KMS-11 (cell line): Measurements from ENCODE around the gene ABCA8.

Experiments used
- H2AFZ ChIP-seq: fragments of 200-600 bp; sonication (generic); 2 replicates; pipeline ENCODE4 v1.6.1; 2016; ENCODE audit warnings: antibody characterized with exemption, mixed run types, low read depth
- H3K27ac ChIP-seq: fragments of 200-600 bp; sonication (generic); 2 replicates; pipeline ENCODE4 v1.6.1; 2016; ENCODE audit warnings: mild to moderate bottlenecking, mixed run types
- H3K27me3 ChIP-seq: fragments of 200-600 bp; sonication (generic); 2 replicates; pipeline ENCODE4 v1.6.1; 2017; ENCODE audit warnings: mild to moderate bottlenecking, low read depth, mixed run types, moderate library complexity; ENCODE audit not compliant: insufficient read depth
- H3K36me3 ChIP-seq: fragments of 200-600 bp; sonication (generic); 2 replicates; pipeline ENCODE4 v1.6.1; 2017; ENCODE audit warnings: mild to moderate bottlenecking, mixed run types; ENCODE audit not compliant: insufficient read depth
- H3K4me1 ChIP-seq: fragments of 200-600 bp; sonication (generic); 2 replicates; pipeline ENCODE4 v1.6.1; 2016; ENCODE audit warnings: mild to moderate bottlenecking, low read depth, mixed run types; ENCODE audit not compliant: poor library complexity, severe bottlenecking
- H3K4me2 ChIP-seq: fragments of 200-600 bp; sonication (generic); 2 replicates; pipeline ENCODE4 v1.7.0; 2016; ENCODE audit warnings: mild to moderate bottlenecking, mixed run types
- H3K4me3 ChIP-seq: fragments of 200-600 bp; sonication (generic); IDR thresholded peaks from 2 replicates; pipeline ENCODE4 v1.6.1; 2017; ENCODE audit warnings: low read depth, low read length, mixed read lengths; ENCODE audit not compliant: insufficient read depth
- H3K79me2 ChIP-seq: fragments of 200-600 bp; sonication (generic); 2 replicates; pipeline ENCODE4 v1.6.1; 2016; ENCODE audit warnings: low read depth, mixed run types; ENCODE audit not compliant: insufficient read depth
- H3K9ac ChIP-seq: fragments of 200-600 bp; sonication (generic); 2 replicates; pipeline ENCODE4 v1.6.1; 2016; ENCODE audit warnings: mild to moderate bottlenecking, mixed run types
- H4K20me1 ChIP-seq: fragments of 200-600 bp; sonication (generic); 2 replicates; pipeline ENCODE4 v1.6.1; 2016; ENCODE audit warnings: mild to moderate bottlenecking, mixed run types; ENCODE audit not compliant: insufficient read depth
- TF ChIP-seq, protein P1 (sequence below): fragments of 200-600 bp; sonication (generic); conservative IDR thresholded peaks from 2 replicates; pipeline ENCODE4 v1.6.1; 2017; ENCODE audit warnings: low read depth, mild to moderate bottlenecking, antibody characterized with exemption, low read length, moderate library complexity, mixed read lengths

ABCA8 gene

DNA sequence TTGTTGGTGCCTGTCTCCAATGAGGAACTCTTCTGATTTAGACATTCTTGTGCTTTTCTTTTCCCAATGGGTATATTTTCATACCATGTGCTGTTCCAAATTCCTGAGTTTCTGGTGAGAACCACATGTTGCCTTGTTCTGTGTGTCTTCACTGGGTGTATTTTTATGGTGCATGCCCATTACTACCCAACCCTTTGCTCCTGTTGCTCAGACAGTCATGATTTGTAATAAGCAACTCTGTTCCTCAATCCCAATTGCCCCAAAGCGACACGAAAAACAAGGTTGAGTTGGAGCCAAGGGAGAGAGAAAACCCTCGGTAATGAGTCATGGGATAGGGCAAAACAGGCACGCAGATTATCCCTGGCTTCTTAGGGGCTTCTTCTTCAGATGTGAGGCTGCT, 101.8 kb downstream of the ABCA8 start:
- Histone ChIP-seq H2AFZ (no peak overlapping the region), H4K20me1 (no peaks in the 10 kb centered on the region), H3K79me2 (no peaks in the 10 kb centered on the region), H3K36me3 (no peaks in the 10 kb centered on the region), H3K4me3 (no peak overlapping the region), H3K9ac (no peak overlapping the region), H3K27me3 (no peaks in the 10 kb centered on the region), H3K27ac (no peak overlapping the region), H3K4me2 (no peak overlapping the region), H3K4me1 (no peaks in the 10 kb centered on the region)
- TF ChIP-seq, protein P1, sequence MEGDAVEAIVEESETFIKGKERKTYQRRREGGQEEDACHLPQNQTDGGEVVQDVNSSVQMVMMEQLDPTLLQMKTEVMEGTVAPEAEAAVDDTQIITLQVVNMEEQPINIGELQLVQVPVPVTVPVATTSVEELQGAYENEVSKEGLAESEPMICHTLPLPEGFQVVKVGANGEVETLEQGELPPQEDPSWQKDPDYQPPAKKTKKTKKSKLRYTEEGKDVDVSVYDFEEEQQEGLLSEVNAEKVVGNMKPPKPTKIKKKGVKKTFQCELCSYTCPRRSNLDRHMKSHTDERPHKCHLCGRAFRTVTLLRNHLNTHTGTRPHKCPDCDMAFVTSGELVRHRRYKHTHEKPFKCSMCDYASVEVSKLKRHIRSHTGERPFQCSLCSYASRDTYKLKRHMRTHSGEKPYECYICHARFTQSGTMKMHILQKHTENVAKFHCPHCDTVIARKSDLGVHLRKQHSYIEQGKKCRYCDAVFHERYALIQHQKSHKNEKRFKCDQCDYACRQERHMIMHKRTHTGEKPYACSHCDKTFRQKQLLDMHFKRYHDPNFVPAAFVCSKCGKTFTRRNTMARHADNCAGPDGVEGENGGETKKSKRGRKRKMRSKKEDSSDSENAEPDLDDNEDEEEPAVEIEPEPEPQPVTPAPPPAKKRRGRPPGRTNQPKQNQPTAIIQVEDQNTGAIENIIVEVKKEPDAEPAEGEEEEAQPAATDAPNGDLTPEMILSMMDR, result no peak

DNA sequence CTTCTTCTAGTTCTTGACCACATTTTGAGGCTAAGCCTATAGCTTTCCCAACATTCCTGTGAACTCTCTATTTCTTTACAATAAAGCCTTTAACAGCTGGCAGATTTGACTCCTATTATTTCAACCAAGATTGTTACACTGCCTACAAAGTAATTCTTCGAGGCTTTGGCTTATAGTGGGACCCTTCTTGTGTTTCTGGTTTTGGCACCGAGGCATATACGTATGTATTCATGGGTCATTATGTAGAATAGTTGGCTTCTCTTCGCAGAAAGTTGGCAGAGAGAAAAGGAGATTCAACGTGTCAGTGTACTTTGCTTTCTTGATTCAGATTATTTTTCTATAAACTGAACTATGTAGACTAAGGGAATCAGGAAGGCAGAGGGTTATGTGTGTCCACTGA, 102.2 kb downstream of the ABCA8 start:
- TF ChIP-seq, protein P1, result no peak
- no peaks in the 10 kb centered on the region for H3K79me2 ChIP-seq
- H3K4me1 ChIP-seq, result no peaks in the 10 kb centered on the region
- H3K27me3 ChIP-seq, result no peaks in the 10 kb centered on the region
- H4K20me1 ChIP-seq, result no peaks in the 10 kb centered on the region
- H3K4me2 ChIP-seq, result no peak overlapping the region
- H3K9ac ChIP-seq, result no peak overlapping the region
- no peak overlapping the region for H3K27ac ChIP-seq
- no peak overlapping the region for H2AFZ ChIP-seq
- no peak overlapping the region for H3K4me3 ChIP-seq
- no peaks in the 10 kb centered on the region for H3K36me3 ChIP-seq

GRCh38 chr17:68851890-68852289, 103.3 kb downstream of the ABCA8 start:
- no peak overlapping the region for H3K4me3 ChIP-seq
- no peaks in the 10 kb centered on the region for H3K36me3 ChIP-seq
- no peak overlapping the region for H3K9ac ChIP-seq
- no peaks in the 10 kb centered on the region for H3K27me3 ChIP-seq
- TF ChIP-seq, protein P1, result no peak
- no peaks in the 10 kb centered on the region for H3K79me2 ChIP-seq
- H4K20me1 ChIP-seq, result no peaks in the 10 kb centered on the region
- no peak overlapping the region for H3K27ac ChIP-seq
- no peak overlapping the region for H2AFZ ChIP-seq
- no peak overlapping the region for H3K4me2 ChIP-seq
- H3K4me1 ChIP-seq, result no peaks in the 10 kb centered on the region

GRCh38 chr17:68850749-68851510, 104.3 kb downstream of the ABCA8 start:
- H3K4me2 ChIP-seq, result no peak overlapping the region
- H2AFZ ChIP-seq, result no peak overlapping the region

More at GRCh38 chr17:68850749-68851510, 104.3 kb downstream of the ABCA8 start:
- TF ChIP-seq, protein P1, result no peak
- no peaks in the 10 kb centered on the region for H3K4me1 ChIP-seq
- H3K27ac ChIP-seq, result no peak overlapping the region
- H3K9ac ChIP-seq, result no peak overlapping the region
- no peaks in the 10 kb centered on the region for H3K27me3 ChIP-seq
- H3K36me3 ChIP-seq, result no peaks in the 10 kb centered on the region
- no peaks in the 10 kb centered on the region for H3K79me2 ChIP-seq
- no peak overlapping the region for H3K4me3 ChIP-seq
- H4K20me1 ChIP-seq, result no peaks in the 10 kb centered on the region
